SU-DHL-6 (cell line): ENCODE results near the gene DIAPH1.
A peak's percentile ranks its signal among the peaks of the same experiment; 100 is the strongest.

ENCODE experiments used
- H2AFZ ChIP-seq: fragments of 200-600 bp; sonication (generic); 2 replicates; pipeline ENCODE4 v1.6.1; 2014; ENCODE audit warnings: low read depth, mild to moderate bottlenecking, moderate library complexity, mixed read lengths, antibody characterized with exemption, low read length; ENCODE audit not compliant: severe bottlenecking
- H3F3A ChIP-seq: fragments of 200-600 bp; shearing (Covaris generic); 2 replicates; pipeline ENCODE4 v1.6.0; 2016; ENCODE audit warnings: antibody characterized with exemption, mild to moderate bottlenecking; ENCODE audit not compliant: insufficient read depth
- H3K27ac ChIP-seq: fragments of 200-600 bp; sonication (generic); 2 replicates; pipeline ENCODE4 v1.5.1; 2016; ENCODE audit warnings: low read depth, mild to moderate bottlenecking, low read length, moderate library complexity, mixed read lengths
- H3K27me3 ChIP-seq: fragments of 200-600 bp; sonication (generic), shearing (Covaris generic); 2 replicates; pipeline ENCODE4 v1.6.0; 2014; ENCODE audit warnings: mild to moderate bottlenecking, low read length
- H3K36me3 ChIP-seq: fragments of 200-600 bp; sonication (generic); 2 replicates; pipeline ENCODE4 v1.6.1; 2014; ENCODE audit warnings: mild to moderate bottlenecking, low read length, mixed read lengths
- H3K4me2 ChIP-seq: fragments of 300-600, 200-600 bp; shearing (Covaris generic), sonication (generic); 2 replicates; pipeline ENCODE4 v1.6.0; 2014; ENCODE audit warnings: low read length, low read depth, mild to moderate bottlenecking; ENCODE audit not compliant: poor library complexity, severe bottlenecking
- H3K4me3 ChIP-seq: fragments of 200-600 bp; sonication (generic); 2 replicates; pipeline ENCODE4 v1.5.1; 2014; ENCODE audit warnings: antibody characterized with exemption, low read length, mild to moderate bottlenecking, mixed read lengths; ENCODE audit not compliant: insufficient read depth, poor library complexity, severe bottlenecking
- H3K79me2 ChIP-seq: fragments of 200-600 bp; sonication (generic); 2 replicates; pipeline ENCODE4 v1.6.1; 2014; ENCODE audit warnings: mild to moderate bottlenecking, low read length, moderate library complexity; ENCODE audit not compliant: insufficient read depth
- H3K9ac ChIP-seq: fragments of 200-600 bp; sonication (generic); 2 replicates; pipeline ENCODE4 v1.7.0; 2014; ENCODE audit warnings: mild to moderate bottlenecking, low read length
- H3K9me2 ChIP-seq: fragments of 200-600 bp; sonication (generic); replicated peaks from 2 replicates; pipeline ENCODE4 v1.6.1; 2014; ENCODE audit warnings: low read length; ENCODE audit not compliant: insufficient read depth
- H3K9me3 ChIP-seq: fragments of 200-600 bp; sonication (generic); 2 replicates; pipeline ENCODE4 v1.6.1; 2014; ENCODE audit warnings: low read length, mixed read lengths; ENCODE audit not compliant: insufficient read depth
- H4K20me1 ChIP-seq: fragments of 200-600 bp; sonication (generic); 2 replicates; pipeline ENCODE4 v1.6.1; 2014; ENCODE audit warnings: low read depth, mild to moderate bottlenecking, antibody characterized with exemption, low read length, moderate library complexity, mixed read lengths
- CTCF ChIP-seq: fragments of 200-600 bp; sonication (generic); IDR thresholded peaks from one replicate; pipeline ENCODE4 v1.5.1; 2017; ENCODE audit warnings: antibody characterized with exemption, mild to moderate bottlenecking, low read length, moderate library complexity; ENCODE audit not compliant: insufficient read depth, poor library complexity, severe bottlenecking
- EZH2phosphoT487 ChIP-seq: fragments of 200-600 bp; sonication (generic), shearing (Covaris generic); conservative IDR thresholded peaks from 2 replicates; pipeline ENCODE4 v1.6.1; 2018; ENCODE audit warnings: mild to moderate bottlenecking, antibody characterized with exemption, low read length, moderate library complexity, mixed read lengths

DIAPH1 gene

GRCh38 chr5:141573489-141574121 is 45.2 kb downstream of the DIAPH1 start:
- H2AFZ ChIP-seq = no peak overlapping the region
- peaks cover 11% of the 10 kb centered on the region; the same call in 1 of the 2 replicates for H3F3A ChIP-seq
- TF ChIP-seq EZH2phosphoT487 (no peak), CTCF (no peak)
- H3K27ac ChIP-seq = no peak overlapping the region
- H3K79me2 ChIP-seq = no peaks in the 10 kb centered on the region
- no peaks in the 10 kb centered on the region for H3K27me3 ChIP-seq
- H3K9me3 ChIP-seq = no peaks in the 10 kb centered on the region
- H3K9ac ChIP-seq = no peak overlapping the region
- H3K4me3 ChIP-seq = no peak overlapping the region
- no peaks in the 10 kb centered on the region for H3K9me2 ChIP-seq
- peaks cover 58% of the 10 kb centered on the region for H3K36me3 ChIP-seq
- no peaks in the 10 kb centered on the region for H4K20me1 ChIP-seq
- H3K4me2 ChIP-seq = no peak overlapping the region

GRCh38 chr5:141570655-141571054 is 48.1 kb downstream of the DIAPH1 start:
- H3K27ac ChIP-seq = no peak overlapping the region; the same call in 1 of the 2 replicates
- TF ChIP-seq CTCF (no peak), EZH2phosphoT487 (no peak)
- no peaks in the 10 kb centered on the region for H3K9me3 ChIP-seq
- H3K9ac ChIP-seq = no peak overlapping the region
- H3K4me2 ChIP-seq = no peak overlapping the region
- H3K4me3 ChIP-seq = no peak overlapping the region
- H3K9me2 ChIP-seq = no peaks in the 10 kb centered on the region
- peaks cover 40% of the 10 kb centered on the region; the same call in 1 of the 2 replicates for H3K36me3 ChIP-seq
- H4K20me1 ChIP-seq = no peaks in the 10 kb centered on the region
- H3K27me3 ChIP-seq = no peaks in the 10 kb centered on the region
- H3K79me2 ChIP-seq = no peaks in the 10 kb centered on the region
- H3F3A ChIP-seq = peaks cover 23% of the 10 kb centered on the region; the same call in 1 of the 2 replicates
- no peak overlapping the region for H2AFZ ChIP-seq

GRCh38 chr5:141567513-141568117 is 51.2 kb downstream of the DIAPH1 start:
- H3K27me3 ChIP-seq = no peaks in the 10 kb centered on the region
- no peaks in the 10 kb centered on the region for H3K79me2 ChIP-seq
- H3K9me2 ChIP-seq = no peaks in the 10 kb centered on the region
- TF ChIP-seq CTCF (peak; percentile 95), EZH2phosphoT487 (no peak)
- H3K27ac ChIP-seq = no peak overlapping the region
- H4K20me1 ChIP-seq = no peaks in the 10 kb centered on the region
- peaks cover 38% of the 10 kb centered on the region for H3F3A ChIP-seq
- no peak overlapping the region for H2AFZ ChIP-seq
- peaks cover 35% of the 10 kb centered on the region; the same call in 1 of the 2 replicates for H3K36me3 ChIP-seq
- no peak overlapping the region for H3K4me3 ChIP-seq
- no peak overlapping the region for H3K4me2 ChIP-seq
- no peaks in the 10 kb centered on the region for H3K9me3 ChIP-seq
- H3K9ac ChIP-seq = no peak overlapping the region
